IMR-90 (cell line): ENCODE data around the gene RAB6D. TPM values are rescaled to one million over a fixed set of nuclear protein-coding genes. Genes with fewer than 3 reads are reported as not detected.

Source experiments
- ATAC-seq: fragments of 200-7000 bp; cut with Tn5 transposase; 2 replicates; pipeline ENCODE4 v1.9.1; 2020; ENCODE audit warnings: low read depth, mild to moderate bottlenecking, moderate library complexity
- BruUV-seq: library from RNA; stranded (reverse); fragments of 400-500 nt; replicated peaks from 2 replicates; lab custom pipeline; 2021; lab: Mats Ljungman, UMichigan
- CTCF ChIA-PET: fragments of 300-600 bp; formaldehyde crosslinking; extraction: SDS; loops from one replicate; lab custom pipeline; 2021; ENCODE audit warnings: antibody characterized with exemption; lab: Yijun Ruan, JAX
- POLR2A ChIA-PET: fragments of 300-600 bp; sonication (Branson Sonifier 250); formaldehyde crosslinking; loops from one replicate; lab custom pipeline; 2022; ENCODE audit warnings: antibody characterized with exemption; ENCODE audit not compliant: unreplicated experiment; lab: Charles Lee
- DNase-seq: peaks from one replicate; pipeline ENCODE4 v3.0.0; 2013
- H2AFZ ChIP-seq: replicated peaks from 2 replicates; pipeline ENCODE3; 2013; ENCODE audit warnings: low read length, mild to moderate bottlenecking; ENCODE audit not compliant: poor library complexity
- H2AK5ac ChIP-seq: 2 replicates; pipeline ENCODE4 v1.6.1; 2013; ENCODE audit warnings: low read depth, low read length, inconsistent platforms
- H2AK9ac ChIP-seq: replicated peaks from 2 replicates; pipeline ENCODE3; 2013; ENCODE audit warnings: mild to moderate bottlenecking, low read depth, low read length, moderate library complexity; ENCODE audit not compliant: poor library complexity
- H2BK120ac ChIP-seq: 2 replicates; pipeline ENCODE4 v1.6.1; 2013; ENCODE audit warnings: low read depth, low read length, inconsistent platforms
- H2BK15ac ChIP-seq: 3 replicates; pipeline ENCODE4 v1.6.1; 2013; ENCODE audit warnings: low read depth, low read length, inconsistent platforms
- H2BK20ac ChIP-seq: 2 replicates; pipeline ENCODE4 v1.6.1; 2013; ENCODE audit warnings: low read depth, mild to moderate bottlenecking, inconsistent platforms, low read length, moderate library complexity
- H2BK5ac ChIP-seq: 2 replicates; pipeline ENCODE4 v1.6.1; 2013; ENCODE audit warnings: mild to moderate bottlenecking, low read depth, low read length, inconsistent platforms; ENCODE audit not compliant: poor library complexity, severe bottlenecking
- H3K14ac ChIP-seq: replicated peaks from 2 replicates; pipeline ENCODE4 v1.6.1; 2013; ENCODE audit warnings: low read depth, low read length, inconsistent platforms
- H3K18ac ChIP-seq: 2 replicates; pipeline ENCODE4 v1.6.1; 2013; ENCODE audit warnings: low read depth, low read length, control low read depth
- H3K23ac ChIP-seq: 2 replicates; pipeline ENCODE4 v1.6.1; 2013; ENCODE audit warnings: low read depth, low read length, inconsistent platforms
- H3K27ac ChIP-seq: 2 replicates; pipeline ENCODE4 v1.5.1; 2013; ENCODE audit warnings: mild to moderate bottlenecking, control low read depth, low read length; ENCODE audit not compliant: insufficient read depth
- H3K27me3 ChIP-seq: 2 replicates; pipeline ENCODE4 v1.6.1; 2013; ENCODE audit warnings: low read length; ENCODE audit not compliant: control insufficient read depth, insufficient read depth
- H3K36me3 ChIP-seq: 2 replicates; pipeline ENCODE4 v1.6.1; 2013; ENCODE audit warnings: low read length, mixed read lengths; ENCODE audit not compliant: control insufficient read depth, insufficient read depth
- H3K4ac ChIP-seq: 2 replicates; pipeline ENCODE4 v1.6.1; 2013; ENCODE audit warnings: low read depth, low read length, inconsistent platforms
- H3K4me1 ChIP-seq: 2 replicates; pipeline ENCODE4 v1.6.1; 2013; ENCODE audit warnings: low read length, mixed read lengths; ENCODE audit not compliant: control insufficient read depth, insufficient read depth
- H3K4me2 ChIP-seq: 2 replicates; pipeline ENCODE4 v1.6.1; 2013; ENCODE audit warnings: low read depth, mild to moderate bottlenecking, control low read depth, low read length, moderate library complexity
- H3K4me3 ChIP-seq: 2 replicates; pipeline ENCODE4 v1.5.1; 2013; ENCODE audit warnings: low read depth, mild to moderate bottlenecking, control low read depth, low read length, moderate library complexity; ENCODE audit not compliant: insufficient read depth
- H3K56ac ChIP-seq: 2 replicates; pipeline ENCODE4 v1.6.1; 2013; ENCODE audit warnings: low read length, inconsistent platforms; ENCODE audit not compliant: insufficient read depth; ENCODE audit errors: extremely low read depth
- H3K79me1 ChIP-seq, 2 experiments: 2 replicates each; pipeline ENCODE4 v1.6.1; 2013; ENCODE audit warnings: low read length in 2 of 2, inconsistent platforms in 1 of 2, low read depth in 1 of 2
- H3K9ac ChIP-seq: 2 replicates; pipeline ENCODE4 v1.6.1; 2013; ENCODE audit warnings: low read depth, low read length, control low read depth
- H3K9me1 ChIP-seq: 2 replicates; pipeline ENCODE4 v1.6.1; 2013; ENCODE audit warnings: low read length, inconsistent platforms; ENCODE audit not compliant: insufficient read depth
- H3K9me3 ChIP-seq: 2 replicates; pipeline ENCODE4 v1.6.1; 2013; ENCODE audit warnings: low read length; ENCODE audit not compliant: control insufficient read depth, insufficient read depth
- H4K20me1 ChIP-seq: 2 replicates; pipeline ENCODE4 v1.6.1; 2013; ENCODE audit warnings: low read length, inconsistent platforms; ENCODE audit not compliant: insufficient read depth
- H4K5ac ChIP-seq: 2 replicates; pipeline ENCODE4 v1.6.1; 2013; ENCODE audit warnings: mild to moderate bottlenecking, low read depth, low read length, control low read depth
- H4K8ac ChIP-seq, 2 experiments: 2 replicates each; pipeline ENCODE4 v1.6.1; 2013; ENCODE audit warnings: low read depth in 2 of 2, low read length in 2 of 2, control low read depth in 1 of 2, inconsistent platforms in 1 of 2
- H4K91ac ChIP-seq: 2 replicates; pipeline ENCODE4 v1.6.1; 2013; ENCODE audit warnings: low read depth, low read length, inconsistent platforms; ENCODE audit not compliant: insufficient read depth
- BHLHE40 ChIP-seq: fragments of 150-350 bp; IDR thresholded peaks from 2 replicates; pipeline ENCODE4 v1.6.1; 2016; ENCODE audit warnings: mild to moderate bottlenecking, low read depth, low read length
- CEBPB ChIP-seq: IDR thresholded peaks from 2 replicates; pipeline ENCODE4 v1.6.1; 2012; ENCODE audit warnings: low read depth, low read length, improper control_type of control experiment
- CHD1 ChIP-seq: IDR thresholded peaks from 2 replicates; pipeline ENCODE4 v1.6.1; 2012; ENCODE audit warnings: low read depth, low read length, improper control_type of control experiment
- FOS ChIP-seq: fragments of 150-350 bp; IDR thresholded peaks from 2 replicates; pipeline ENCODE4 v1.6.1; 2016; ENCODE audit warnings: low read depth, low read length
- MAFK ChIP-seq: IDR thresholded peaks from 2 replicates; pipeline ENCODE4 v1.6.1; 2012; ENCODE audit warnings: low read depth, low read length, improper control_type of control experiment
- MAZ ChIP-seq: IDR thresholded peaks from 2 replicates; pipeline ENCODE4 v1.6.1; 2012; ENCODE audit warnings: low read depth, mild to moderate bottlenecking, low read length, improper control_type of control experiment, moderate library complexity, borderline replicate concordance
- MXI1 ChIP-seq: IDR thresholded peaks from 2 replicates; pipeline ENCODE4 v1.6.1; 2012; ENCODE audit warnings: low read depth, mild to moderate bottlenecking, low read length, moderate library complexity, borderline replicate concordance
- NFE2L2 ChIP-seq: fragments of 150-350 bp; IDR thresholded peaks from 2 replicates; pipeline ENCODE4 v1.6.1; 2016; ENCODE audit warnings: low read depth, mild to moderate bottlenecking, low read length
- POLR2A ChIP-seq: IDR thresholded peaks from 2 replicates; pipeline ENCODE4 v1.6.1; 2012; ENCODE audit warnings: mild to moderate bottlenecking, low read depth, low read length
- RAD21 ChIP-seq: IDR thresholded peaks from 2 replicates; pipeline ENCODE4 v1.6.1; 2012; ENCODE audit warnings: low read length, improper control_type of control experiment
- RCOR1 ChIP-seq: IDR thresholded peaks from 2 replicates; pipeline ENCODE4 v1.6.1; 2012; ENCODE audit warnings: mild to moderate bottlenecking, low read length, improper control_type of control experiment; ENCODE audit not compliant: insufficient replicate concordance
- RFX5 ChIP-seq: IDR thresholded peaks from 2 replicates; pipeline ENCODE4 v1.8.0; 2012; ENCODE audit warnings: low read depth, mild to moderate bottlenecking, low read length, moderate library complexity
- SMC3 ChIP-seq: fragments of 150-350 bp; IDR thresholded peaks from 2 replicates; pipeline ENCODE4 v1.6.1; 2016; ENCODE audit warnings: low read depth, mild to moderate bottlenecking, antibody characterized with exemption, low read length, moderate library complexity
- USF2 ChIP-seq: fragments of 150-350 bp; IDR thresholded peaks from 2 replicates; pipeline ENCODE4 v1.6.1; 2017; ENCODE audit warnings: mild to moderate bottlenecking, antibody characterized with exemption, low read length, low read depth
- WGBS, 2 experiments: methylation state at CpG; one replicate each; pipeline versions ENCODE4 v1.1.5 to v1.1.7; 2013; ENCODE audit warnings: missing lambda C conversion rate in 2 of 2; ENCODE audit not compliant: insufficient read length in 1 of 2; ENCODE audit errors: extremely low coverage in 2 of 2; 5-methylcytosine and 5-hydroxymethylcytosine counted together
- dilution Hi-C: fragments of 300-500 bp; cut with HindIII; formaldehyde crosslinking; loops from one replicate; pipeline ENCODE4 v1.14.3; 2018; ENCODE audit warnings: low sequenced_read_pairs; ENCODE audit not compliant: unreplicated experiment
- in situ Hi-C: fragments of 300-500 bp; cut with MboI; formaldehyde crosslinking; loops from 3 replicates; pipeline ENCODE4 v1.14.3; 2019; ENCODE audit warnings: low sequenced_read_pairs, inconsistent platforms, mixed read lengths
- intact Hi-C: fragments of 100-400 bp; cut with micrococcal nuclease; formaldehyde crosslinking; loops from 2 replicates; pipeline ENCODE4 v1.10.0; 2022
- polyA plus RNA-seq, 3 experiments: library from polyadenylated mRNA; depleted of rRNA; stranded (reverse); fragments of >200 nt; gene quantifications; 2 replicates each; pipeline ENCODE4 v1.2.3, GENCODE V29; 2012; ENCODE audit warnings: low replicate concordance in 1 of 3
- total RNA-seq: library from RNA; depleted of rRNA; stranded (reverse); fragments of >200 nt; gene quantifications from 2 replicates; pipeline ENCODE4 v1.2.3, GENCODE V29; 2012
- TF ChIP-seq, protein P1 (sequence below): fragments of 150-350 bp; IDR thresholded peaks from 2 replicates; pipeline ENCODE4 v1.6.1; 2016; ENCODE audit warnings: low read depth, mild to moderate bottlenecking, low read length, moderate library complexity, borderline replicate concordance
- TF ChIP-seq, protein P2 (sequence below): conservative IDR thresholded peaks from 2 replicates; pipeline ENCODE4 v1.5.1; 2012; ENCODE audit warnings: mild to moderate bottlenecking, low read depth, low read length, improper control_type of control experiment

Gene RAB6D
- total and polyA plus RNA-seq, 2 of the 4 experiments (the other 2 are of a cell fraction): not detected

DNA sequence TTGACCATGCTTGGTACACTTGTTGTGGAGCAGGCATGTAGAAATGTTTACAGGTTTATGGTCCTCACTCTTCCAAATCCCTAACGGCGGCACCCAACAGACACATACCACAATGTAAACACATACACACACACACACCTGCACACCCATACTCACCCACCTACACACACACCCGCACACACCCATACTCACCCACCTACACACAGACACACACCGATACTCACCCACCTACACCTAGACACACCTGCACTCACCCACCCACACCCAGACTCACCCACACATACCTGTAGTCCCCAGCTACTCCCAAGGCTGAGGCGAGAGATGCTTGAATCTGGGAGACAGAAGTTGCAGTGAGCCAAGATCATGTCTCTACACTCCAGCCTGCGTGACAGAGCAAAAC, 1.5 kb upstream of the RAB6D start:
- ChIA-PET POLR2A (no interaction called here), CTCF (no interaction called here)
- no peak overlapping the region for H4K5ac ChIP-seq
- TF ChIP-seq MXI1 (no peak), MAFK (no peak), SMC3 (no peak), RFX5 (no peak), RAD21 (no peak), CEBPB (no peak), BHLHE40 (no peak), MAZ (no peak), CHD1 (no peak), USF2 (no peak), NFE2L2 (no peak), FOS (no peak), POLR2A (no peak), RCOR1 (no peak)
- TF ChIP-seq, protein P1, sequence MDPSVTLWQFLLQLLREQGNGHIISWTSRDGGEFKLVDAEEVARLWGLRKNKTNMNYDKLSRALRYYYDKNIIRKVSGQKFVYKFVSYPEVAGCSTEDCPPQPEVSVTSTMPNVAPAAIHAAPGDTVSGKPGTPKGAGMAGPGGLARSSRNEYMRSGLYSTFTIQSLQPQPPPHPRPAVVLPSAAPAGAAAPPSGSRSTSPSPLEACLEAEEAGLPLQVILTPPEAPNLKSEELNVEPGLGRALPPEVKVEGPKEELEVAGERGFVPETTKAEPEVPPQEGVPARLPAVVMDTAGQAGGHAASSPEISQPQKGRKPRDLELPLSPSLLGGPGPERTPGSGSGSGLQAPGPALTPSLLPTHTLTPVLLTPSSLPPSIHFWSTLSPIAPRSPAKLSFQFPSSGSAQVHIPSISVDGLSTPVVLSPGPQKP: no peak
- TF ChIP-seq, protein P2, sequence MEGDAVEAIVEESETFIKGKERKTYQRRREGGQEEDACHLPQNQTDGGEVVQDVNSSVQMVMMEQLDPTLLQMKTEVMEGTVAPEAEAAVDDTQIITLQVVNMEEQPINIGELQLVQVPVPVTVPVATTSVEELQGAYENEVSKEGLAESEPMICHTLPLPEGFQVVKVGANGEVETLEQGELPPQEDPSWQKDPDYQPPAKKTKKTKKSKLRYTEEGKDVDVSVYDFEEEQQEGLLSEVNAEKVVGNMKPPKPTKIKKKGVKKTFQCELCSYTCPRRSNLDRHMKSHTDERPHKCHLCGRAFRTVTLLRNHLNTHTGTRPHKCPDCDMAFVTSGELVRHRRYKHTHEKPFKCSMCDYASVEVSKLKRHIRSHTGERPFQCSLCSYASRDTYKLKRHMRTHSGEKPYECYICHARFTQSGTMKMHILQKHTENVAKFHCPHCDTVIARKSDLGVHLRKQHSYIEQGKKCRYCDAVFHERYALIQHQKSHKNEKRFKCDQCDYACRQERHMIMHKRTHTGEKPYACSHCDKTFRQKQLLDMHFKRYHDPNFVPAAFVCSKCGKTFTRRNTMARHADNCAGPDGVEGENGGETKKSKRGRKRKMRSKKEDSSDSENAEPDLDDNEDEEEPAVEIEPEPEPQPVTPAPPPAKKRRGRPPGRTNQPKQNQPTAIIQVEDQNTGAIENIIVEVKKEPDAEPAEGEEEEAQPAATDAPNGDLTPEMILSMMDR: no peak
- no peak overlapping the region for H4K8ac ChIP-seq
- no peaks in the 10 kb centered on the region for H4K20me1 ChIP-seq
- no peak overlapping the region for H3K14ac ChIP-seq
- intact Hi-C loops (no loop called here), in situ Hi-C loops (no loop called here), dilution Hi-C loops (loop anchor here (25.0 kb wide), 1 partner anchor 1078 kb away; no protein-coding TSS in a partner anchor)
- H2BK120ac ChIP-seq: no peak overlapping the region
- no peak overlapping the region for H3K27ac ChIP-seq
- no peaks in the 10 kb centered on the region for H3K36me3 ChIP-seq
- H3K18ac ChIP-seq: no peak overlapping the region
- no peak overlapping the region for H2AK9ac ChIP-seq
- H2BK20ac ChIP-seq: no peak overlapping the region
- no peak overlapping the region for H3K4me3 ChIP-seq
- H3K4me1 ChIP-seq: no peaks in the 10 kb centered on the region
- no TSS peak for BruUV-seq
- H3K9me3 ChIP-seq: no peaks in the 10 kb centered on the region
- H2BK5ac ChIP-seq: no peak overlapping the region
- H3K23ac ChIP-seq: no peak overlapping the region
- no peak overlapping the region for H2AK5ac ChIP-seq
- no peak overlapping the region for H4K91ac ChIP-seq
- no peaks in the 10 kb centered on the region for H3K79me1 ChIP-seq
- H3K4me2 ChIP-seq: no peak overlapping the region
- no peak overlapping the region for H2BK15ac ChIP-seq
- H2AFZ ChIP-seq: no peak overlapping the region
- 80% methylated on average over 1 of the region's 6 CpGs; no CpG with 5 or more reads in 1 of the 2 experiments for WGBS, 2 experiments
- DNase-seq (no peak), ATAC-seq (no peak)
- no peak overlapping the region for H3K4ac ChIP-seq
- no peak overlapping the region for H3K9ac ChIP-seq
- peaks cover 6% of the 10 kb centered on the region for H3K27me3 ChIP-seq
- no peak overlapping the region for H3K56ac ChIP-seq
- H3K9me1 ChIP-seq: no peaks in the 10 kb centered on the region
